GM15510 (cell line): ENCODE measurements around the gene MAP3K5.

Experiments used
- POLR2A ChIP-seq: IDR thresholded peaks from 3 replicates; pipeline ENCODE4 v1.6.1; 2011; ENCODE audit warnings: borderline replicate concordance; ENCODE audit not compliant: insufficient read length; ENCODE audit errors: extremely low read depth

MAP3K5 gene

GRCh38 chr6:136568129-136568528, 224.1 kb downstream of the MAP3K5 start:
- TF ChIP-seq POLR2A: no peak

- no peak for TF ChIP-seq POLR2A
Measured at GRCh38 chr6:136567688-136568087, 224.6 kb downstream of the MAP3K5 start.

- no peak for TF ChIP-seq POLR2A
Measured at GRCh38 chr6:136566851-136567250, 225.4 kb downstream of the MAP3K5 start.

GRCh38 chr6:136566007-136566487, 226.2 kb downstream of the MAP3K5 start:
- TF ChIP-seq POLR2A: no peak

- no peak for TF ChIP-seq POLR2A
Measured at GRCh38 chr6:136564180-136564579, 228.1 kb downstream of the MAP3K5 start.

GRCh38 chr6:136563386-136564152, 228.7 kb downstream of the MAP3K5 start:
- TF ChIP-seq POLR2A: no peak

- no peak for TF ChIP-seq POLR2A
Measured at GRCh38 chr6:136562211-136562610, 230.1 kb downstream of the MAP3K5 start.

GRCh38 chr6:136553166-136553787, 239.0 kb downstream of the MAP3K5 start:
- no peak for TF ChIP-seq POLR2A

- no peak for TF ChIP-seq POLR2A
Measured at GRCh38 chr6:136552054-136552453, 240.2 kb downstream of the MAP3K5 start.

GRCh38 chr6:136551103-136551502, 241.2 kb downstream of the MAP3K5 start:
- no peak for TF ChIP-seq POLR2A

GRCh38 chr6:136550330-136551071, 241.8 kb downstream of the MAP3K5 start, which contains the start of gene MAP7:
Gene MAP7, minus strand, starts transcription at chr6:136550422. Its CDS starts 14 bp downstream, at chr6:136550408.
- TF ChIP-seq POLR2A: no peak

GRCh38 chr6:136550045-136550329, 242.3 kb downstream of the MAP3K5 start:
- no peak for TF ChIP-seq POLR2A

GRCh38 chr6:136549300-136550044, 242.8 kb downstream of the MAP3K5 start:
- TF ChIP-seq POLR2A: no peak

- no peak for TF ChIP-seq POLR2A
Measured at GRCh38 chr6:136548582-136549299, 243.5 kb downstream of the MAP3K5 start.
